ENCODE results near the gene FAM221B. TPM values are rescaled to one million over a fixed set of nuclear protein-coding genes. Genes with fewer than 3 reads are reported as not detected.
A peak's percentile ranks its signal among the peaks of the same experiment; 100 is the strongest.

Gene FAM221B
- total RNA-seq, 2 experiments from 2014 or later: not detected

GRCh38 chr9:35859990-35860339 lies 31.4 kb upstream of the FAM221B start:
- Mint-ChIP-seq H3K36me3 (ENCODE audit: low read depth) (no peaks in the 10 kb centered on the region), H3K4me3 (no peak overlapping the region), H3K27ac (no peak overlapping the region), H3K27me3 (ENCODE audit: low read depth) (peaks cover 9% of the 10 kb centered on the region), H3K4me1 (ENCODE audit: low read depth) (no peaks in the 10 kb centered on the region), H3K9me3 (no peaks in the 10 kb centered on the region)
- intact Hi-C loops (cut with micrococcal nuclease): no loop called here
- DNase-seq: no peak
- CTCF ChIA-PET: interaction anchor here (4.6 kb wide), 1 partner anchor 34 kb away, joined by 14 read pairs; no protein-coding TSS in a partner anchor

- CTCF ChIA-PET: interaction anchor here (4.6 kb wide), 1 partner anchor 33 kb away, joined by 14 read pairs; no protein-coding TSS in a partner anchor
- DNase-seq: peak; percentile 35
- no peak overlapping the region for H3K27ac Mint-ChIP-seq
- no peaks in the 10 kb centered on the region for H3K36me3 Mint-ChIP-seq (ENCODE audit: low read depth)
- H3K4me3 Mint-ChIP-seq: no peak overlapping the region
- no peaks in the 10 kb centered on the region for H3K9me3 Mint-ChIP-seq
- intact Hi-C loops (cut with micrococcal nuclease): no loop called here
- peaks cover 9% of the 10 kb centered on the region for H3K27me3 Mint-ChIP-seq (ENCODE audit: low read depth)
- no peaks in the 10 kb centered on the region for H3K4me1 Mint-ChIP-seq (ENCODE audit: low read depth)
Observed at GRCh38 chr9:35859310-35859989, 30.9 kb upstream of the FAM221B start.

DNA sequence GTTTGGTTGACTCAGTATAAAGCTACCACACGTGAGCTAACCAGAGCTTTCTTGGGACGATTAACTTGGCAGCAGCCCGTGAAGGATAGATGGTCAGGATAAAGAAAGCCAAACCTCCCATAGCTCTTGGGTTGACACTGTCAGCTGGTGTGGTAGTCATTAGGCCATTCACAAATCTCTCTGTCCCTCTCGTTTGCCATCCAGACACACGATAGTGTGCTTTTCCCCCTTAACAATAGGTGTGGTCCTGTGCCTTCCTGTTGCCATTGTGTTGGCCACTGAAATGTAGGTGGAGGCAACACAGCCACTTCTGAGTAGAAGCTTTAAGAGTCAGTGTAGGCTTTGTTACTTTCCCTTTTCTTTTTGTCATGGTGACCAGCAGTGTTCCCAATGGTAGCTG lies 29.9 kb upstream of the FAM221B start:
- H3K27ac Mint-ChIP-seq: no peak overlapping the region
- no peak for DNase-seq
- intact Hi-C loops (cut with micrococcal nuclease): no loop called here
- H3K9me3 Mint-ChIP-seq: no peaks in the 10 kb centered on the region
- CTCF ChIA-PET: interaction anchor here (0.9 to 4.6 kb wide), 3 partner anchors 20 to 32 kb away, joined by 4 to 14 read pairs (median 5); no protein-coding TSS in a partner anchor
- peaks cover 9% of the 10 kb centered on the region for H3K27me3 Mint-ChIP-seq (ENCODE audit: low read depth)
- H3K36me3 Mint-ChIP-seq (ENCODE audit: low read depth): no peaks in the 10 kb centered on the region
- H3K4me1 Mint-ChIP-seq (ENCODE audit: low read depth): no peaks in the 10 kb centered on the region
- H3K4me3 Mint-ChIP-seq: no peak overlapping the region

GRCh38 chr9:35856882-35857281 lies 28.4 kb upstream of the FAM221B start:
- no peaks in the 10 kb centered on the region for H3K9me3 Mint-ChIP-seq
- no peak overlapping the region for H3K27ac Mint-ChIP-seq
- H3K27me3 Mint-ChIP-seq (ENCODE audit: low read depth): peaks cover 2% of the 10 kb centered on the region
- CTCF ChIA-PET: interaction anchor here (0.5 to 2.5 kb wide), 6 partner anchors 9 to 70 kb away, joined by 3 to 14 read pairs (median 4); no protein-coding TSS in a partner anchor
- H3K4me1 Mint-ChIP-seq (ENCODE audit: low read depth): no peaks in the 10 kb centered on the region
- no peak overlapping the region for H3K4me3 Mint-ChIP-seq
- DNase-seq: no peak
- H3K36me3 Mint-ChIP-seq (ENCODE audit: low read depth): no peaks in the 10 kb centered on the region
- intact Hi-C loops (cut with micrococcal nuclease): no loop called here

DNA sequence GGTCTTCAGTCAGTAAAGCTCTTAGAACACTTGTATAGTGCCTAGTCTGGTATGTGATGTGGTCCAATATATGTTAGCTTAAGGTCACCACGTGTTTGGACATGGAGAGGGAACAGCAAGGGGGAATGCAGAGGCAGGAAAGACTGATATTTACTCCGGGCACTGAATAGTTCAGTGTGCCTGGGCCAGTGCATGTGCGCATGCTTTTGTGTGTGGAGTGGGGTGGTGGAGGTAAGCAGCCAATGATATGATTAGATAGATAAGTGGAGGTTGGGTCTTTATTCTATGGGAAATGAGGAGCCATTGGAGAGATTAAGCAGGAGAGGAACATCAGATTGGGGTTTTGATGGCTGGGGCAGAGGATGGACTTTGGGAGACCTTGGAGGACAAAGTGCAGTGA lies 27.7 kb upstream of the FAM221B start:
- intact Hi-C loops (cut with micrococcal nuclease): no loop called here
- Mint-ChIP-seq H3K4me3 (no peak overlapping the region), H3K27me3 (ENCODE audit: low read depth) (peaks cover under 1% of the 10 kb centered on the region), H3K4me1 (ENCODE audit: low read depth) (no peaks in the 10 kb centered on the region), H3K27ac (no peak overlapping the region), H3K36me3 (ENCODE audit: low read depth) (no peaks in the 10 kb centered on the region), H3K9me3 (no peaks in the 10 kb centered on the region)
- DNase-seq: no peak
- CTCF ChIA-PET: interaction anchor here (0.9 to 2.5 kb wide), 3 partner anchors 9 to 66 kb away, joined by 4 to 14 read pairs (median 8); no protein-coding TSS in a partner anchor

DNA sequence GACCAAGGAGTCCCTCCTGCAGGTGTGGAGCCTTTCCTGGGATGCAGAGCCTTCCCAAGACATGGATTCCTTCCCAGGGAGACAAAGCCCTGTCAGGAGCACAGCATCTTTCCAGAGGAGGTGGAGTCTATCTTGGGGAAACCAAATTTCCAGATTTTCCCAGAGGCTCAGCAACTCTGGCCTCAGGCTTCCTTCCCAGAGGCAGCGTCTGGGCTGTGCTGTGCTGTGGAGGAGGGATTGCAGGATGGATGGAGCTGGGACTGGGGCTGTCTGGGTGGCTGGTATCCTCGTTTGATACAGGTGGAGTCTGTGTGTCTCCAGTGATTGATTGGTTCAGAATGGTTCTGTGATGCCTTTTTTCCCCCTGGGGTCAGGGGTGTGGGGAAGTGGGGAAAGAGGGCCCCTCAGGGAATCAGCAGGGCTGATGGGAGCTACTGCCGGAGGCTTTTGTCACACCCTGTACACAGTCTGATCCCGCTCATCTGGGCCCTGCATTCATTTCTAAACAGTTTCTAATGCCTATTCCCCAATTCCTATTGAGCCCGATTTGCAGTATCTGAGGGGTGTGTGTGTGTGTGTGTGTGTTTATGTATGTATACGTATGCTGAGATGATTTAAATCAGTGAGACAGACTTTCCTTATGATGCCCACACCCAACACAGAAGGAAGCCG lies 25.7 kb upstream of the FAM221B start:
- H3K27me3 Mint-ChIP-seq (ENCODE audit: low read depth): no peaks in the 10 kb centered on the region
- DNase-seq: no peak
- H3K36me3 Mint-ChIP-seq (ENCODE audit: low read depth): no peaks in the 10 kb centered on the region
- no peak overlapping the region for H3K4me3 Mint-ChIP-seq
- CTCF ChIA-PET: no interaction called here
- H3K9me3 Mint-ChIP-seq: no peaks in the 10 kb centered on the region
- intact Hi-C loops (cut with micrococcal nuclease): no loop called here
- no peak overlapping the region for H3K27ac Mint-ChIP-seq
- H3K4me1 Mint-ChIP-seq (ENCODE audit: low read depth): no peaks in the 10 kb centered on the region

DNA sequence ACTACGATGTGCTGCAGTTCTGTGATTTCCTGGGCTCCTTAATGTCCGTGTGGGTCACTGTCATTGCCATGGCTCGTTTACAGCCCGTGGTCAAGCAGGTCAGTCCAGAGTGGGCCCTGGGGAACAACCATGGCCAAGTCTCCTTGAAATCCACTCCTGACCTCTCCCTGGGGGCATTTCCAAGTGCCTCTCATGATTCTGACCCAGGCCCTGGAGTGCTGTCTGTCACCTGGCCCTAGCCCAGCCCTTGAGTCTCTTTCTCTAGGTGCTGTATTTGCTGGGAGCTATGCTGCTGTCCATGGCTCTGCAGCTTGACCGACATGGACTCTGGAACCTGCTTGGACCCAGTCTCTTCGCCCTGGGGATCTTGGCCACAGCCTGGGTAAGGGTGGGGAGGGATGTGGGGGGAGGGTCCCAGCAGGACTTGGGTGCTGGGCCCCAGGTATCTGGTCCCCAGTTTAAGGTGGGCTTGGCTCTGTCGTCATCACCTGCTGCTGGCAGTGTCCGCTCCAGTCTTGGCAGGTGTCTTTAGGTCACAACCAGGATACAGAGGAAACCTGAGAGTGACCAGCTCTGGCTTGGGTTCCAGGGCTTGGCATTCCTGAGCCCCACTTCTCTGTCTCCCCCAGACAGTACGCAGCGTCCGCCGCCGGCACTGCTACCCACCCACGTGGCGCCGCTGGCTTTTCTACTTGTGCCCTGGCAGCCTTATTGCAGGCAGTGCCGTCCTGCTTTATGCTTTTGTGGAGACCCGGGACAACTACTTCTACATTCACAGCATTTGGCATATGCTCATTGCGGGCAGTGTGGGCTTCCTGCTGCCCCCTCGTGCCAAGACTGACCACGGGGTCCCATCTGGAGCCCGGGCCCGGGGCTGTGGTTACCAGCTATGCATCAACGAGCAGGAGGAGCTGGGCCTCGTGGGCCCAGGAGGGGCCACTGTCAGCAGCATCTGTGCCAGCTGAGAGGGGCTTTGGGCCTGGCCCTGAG lies 24.6 kb upstream of the FAM221B start:
- no peak for DNase-seq
- no peaks in the 10 kb centered on the region for H3K36me3 Mint-ChIP-seq (ENCODE audit: low read depth)
- H3K4me1 Mint-ChIP-seq (ENCODE audit: low read depth): peaks cover 2% of the 10 kb centered on the region
- intact Hi-C loops (cut with micrococcal nuclease): no loop called here
- H3K27me3 Mint-ChIP-seq (ENCODE audit: low read depth): no peaks in the 10 kb centered on the region
- no peaks in the 10 kb centered on the region for H3K9me3 Mint-ChIP-seq
- H3K27ac Mint-ChIP-seq: no peak overlapping the region
- H3K4me3 Mint-ChIP-seq: no peak overlapping the region
- CTCF ChIA-PET: no interaction called here

DNA sequence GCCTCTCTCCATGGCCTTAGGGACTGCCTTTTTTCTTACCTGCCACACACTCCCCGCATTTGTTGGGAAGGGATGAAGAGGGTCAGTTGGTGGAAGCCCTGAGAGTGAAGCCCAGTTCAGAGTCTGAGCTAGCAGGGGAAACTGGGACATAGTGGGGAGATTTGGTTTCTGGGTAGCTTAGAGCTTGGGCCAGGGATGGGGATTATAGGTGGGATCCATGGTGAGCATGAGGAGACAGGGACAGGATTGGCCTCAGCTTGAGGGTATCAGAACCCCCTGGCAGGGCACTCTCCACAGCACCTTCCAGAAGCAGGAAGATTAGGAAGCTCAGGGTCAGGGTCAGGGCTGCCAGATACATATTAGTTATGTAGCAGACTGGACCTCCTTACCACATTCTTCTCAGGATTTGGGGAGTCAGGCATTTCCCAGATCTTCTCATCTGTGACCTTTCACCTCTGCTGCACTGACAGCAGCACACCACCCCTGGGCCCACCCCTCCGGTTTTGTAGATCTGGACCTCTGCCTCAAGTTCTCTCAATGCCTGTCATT lies 23.8 kb upstream of the FAM221B start:
- no peaks in the 10 kb centered on the region for H3K27me3 Mint-ChIP-seq (ENCODE audit: low read depth)
- no peaks in the 10 kb centered on the region for H3K36me3 Mint-ChIP-seq (ENCODE audit: low read depth)
- peaks cover 5% of the 10 kb centered on the region for H3K4me1 Mint-ChIP-seq (ENCODE audit: low read depth)
- no peak overlapping the region for H3K27ac Mint-ChIP-seq
- H3K9me3 Mint-ChIP-seq: no peaks in the 10 kb centered on the region
- CTCF ChIA-PET: no interaction called here
- intact Hi-C loops (cut with micrococcal nuclease): no loop called here
- no peak overlapping the region for H3K4me3 Mint-ChIP-seq
- no peak for DNase-seq

GRCh38 chr9:35847792-35848572 lies 19.4 kb upstream of the FAM221B start:
- H3K27me3 Mint-ChIP-seq (ENCODE audit: low read depth): no peaks in the 10 kb centered on the region
- no peaks in the 10 kb centered on the region for H3K9me3 Mint-ChIP-seq
- H3K4me3 Mint-ChIP-seq: no peak overlapping the region
- H3K36me3 Mint-ChIP-seq (ENCODE audit: low read depth): no peaks in the 10 kb centered on the region
- intact Hi-C loops (cut with micrococcal nuclease): no loop called here
- H3K4me1 Mint-ChIP-seq (ENCODE audit: low read depth): peaks cover 28% of the 10 kb centered on the region
- H3K27ac Mint-ChIP-seq: peak overlapping the region; percentile 18
- CTCF ChIA-PET: interaction anchor here (0.7 to 3.1 kb wide), 4 partner anchors 8 to 1358 kb away, joined by 3 to 11 read pairs (median 4); no protein-coding TSS in a partner anchor
- DNase-seq: peak; percentile 36

DNA sequence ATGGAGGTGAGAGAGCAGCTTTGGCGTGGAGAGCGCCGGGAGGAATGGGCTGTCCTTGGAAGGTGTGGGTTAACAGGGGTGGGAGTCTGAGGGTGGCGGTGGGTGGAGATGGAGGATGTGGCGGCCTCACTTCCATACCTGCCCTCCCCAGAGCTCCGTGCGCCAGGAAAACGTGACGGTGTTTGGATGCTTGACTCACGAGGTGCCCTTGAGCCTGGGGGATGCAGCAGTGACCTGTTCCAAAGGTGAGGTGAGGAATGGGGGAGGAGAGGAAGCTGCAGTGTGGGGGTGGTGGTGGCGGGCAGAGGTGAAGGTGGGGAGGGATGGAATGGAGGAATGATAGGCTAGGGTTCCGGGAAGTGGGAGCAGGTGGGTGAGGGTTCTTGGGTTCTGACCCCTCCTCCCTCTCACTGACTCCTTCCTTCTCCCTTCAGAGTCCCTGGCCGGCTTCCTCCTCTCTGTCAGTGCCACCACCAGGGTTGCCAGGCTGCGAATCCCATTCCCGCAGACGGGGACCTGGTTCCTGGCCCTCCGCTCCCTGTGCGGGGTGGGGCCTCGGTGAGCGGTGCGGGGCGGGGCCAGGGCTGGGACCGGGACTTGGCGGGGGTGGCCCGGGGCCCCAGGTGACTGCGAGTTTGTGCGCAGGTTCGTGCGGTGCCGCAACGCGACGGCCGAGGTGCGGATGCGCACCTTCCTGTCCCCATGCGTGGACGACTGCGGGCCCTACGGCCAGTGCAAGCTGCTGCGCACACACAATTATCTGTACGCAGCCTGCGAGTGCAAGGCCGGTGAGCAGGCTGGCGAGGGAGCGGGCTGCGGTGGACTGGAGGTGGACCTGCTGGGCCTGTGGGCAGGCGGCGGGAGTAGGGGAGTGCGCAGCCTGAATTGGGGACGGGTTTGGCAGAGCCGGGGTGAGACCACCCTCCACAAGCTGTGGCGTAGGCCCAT lies 17.6 kb upstream of the FAM221B start:
- CTCF ChIA-PET: interaction anchor here (1.0 to 3.1 kb wide), 5 partner anchors 15 to 150 kb away, joined by 3 to 11 read pairs (median 4); no protein-coding TSS in a partner anchor
- Mint-ChIP-seq H3K27ac (no peak overlapping the region), H3K36me3 (ENCODE audit: low read depth) (no peaks in the 10 kb centered on the region), H3K27me3 (ENCODE audit: low read depth) (no peaks in the 10 kb centered on the region), H3K9me3 (no peaks in the 10 kb centered on the region), H3K4me3 (no peak overlapping the region), H3K4me1 (ENCODE audit: low read depth) (peaks cover 28% of the 10 kb centered on the region)
- no peak for DNase-seq
- intact Hi-C loops (cut with micrococcal nuclease): no loop called here

Data from activated naive CD4-positive, alpha-beta T cell treated with anti-CD3 and anti-CD28 coated beads for 36 hours (primary cell).